CD4-positive, alpha-beta T cell (primary cell): ENCODE measurements around the gene CCNB1IP1. TPM values are rescaled to one million over a fixed set of nuclear protein-coding genes. Genes with fewer than 3 reads are reported as not detected.
A peak's percentile ranks its signal among the peaks of the same experiment; 100 is the strongest.

Experiments used
- ATAC-seq: fragments of 200-7000 bp; cut with Tn5 transposase; one replicate; pipeline ENCODE4 v1.10.0; 2022; ENCODE audit warnings: mild to moderate bottlenecking; ENCODE audit not compliant: poor library complexity
- CTCF ChIA-PET: fragments of 350-600 bp; sonication (Branson Sonifier 250); formaldehyde crosslinking; loops from one replicate; lab custom pipeline; 2021; ENCODE audit warnings: antibody characterized with exemption, inconsistent platforms; lab: Charles Lee
- POLR2A ChIA-PET: fragments of 350-600 bp; sonication (Branson Sonifier 250); formaldehyde crosslinking; loops from one replicate; lab custom pipeline; 2021; ENCODE audit warnings: antibody characterized with exemption, inconsistent platforms; lab: Charles Lee
- DNase-seq, 14 experiments: peaks; one replicate each; pipeline ENCODE4 v3.0.0-alpha.2; 2013 to 2020; ENCODE audit warnings: mixed read lengths in 2 of 14
- H3K27ac ChIP-seq, 2 donors: one replicate each; pipeline versions ENCODE4 v1.5.1 to v1.7.0; 2013; ENCODE audit warnings: low read length in 2 of 2, low read depth in 1 of 2, mild to moderate bottlenecking in 1 of 2
- H3K27me3 ChIP-seq, 2 experiments: 1 replicate in 1 of 2; 2 replicates in 1 of 2; pipeline versions ENCODE4 v1.6.1 to v1.7.0; 2013; ENCODE audit warnings: low read length in 2 of 2, control low read depth in 1 of 2, mild to moderate bottlenecking in 1 of 2, moderate library complexity in 1 of 2; ENCODE audit not compliant: insufficient read depth in 2 of 2, control insufficient read depth in 1 of 2
- H3K36me3 ChIP-seq: one replicate; pipeline ENCODE4 v1.6.1; 2013; ENCODE audit warnings: low read length, control low read depth; ENCODE audit not compliant: insufficient read depth
- H3K4me1 ChIP-seq: one replicate; pipeline ENCODE4 v1.6.1; 2013; ENCODE audit warnings: low read length, control low read depth; ENCODE audit not compliant: insufficient read depth
- H3K4me3 ChIP-seq: one replicate; pipeline ENCODE4 v1.5.1; 2013; ENCODE audit warnings: mild to moderate bottlenecking, low read length, moderate library complexity
- H3K9me3 ChIP-seq, 2 experiments: 1 replicate in 1 of 2; 2 replicates in 1 of 2; pipeline versions ENCODE4 v1.6.1 to v1.7.0; 2013; ENCODE audit warnings: low read length in 2 of 2, mild to moderate bottlenecking in 2 of 2, control low read depth in 1 of 2, moderate library complexity in 1 of 2; ENCODE audit not compliant: control insufficient read depth in 1 of 2, insufficient read depth in 1 of 2
- H3K27ac Mint-ChIP-seq: one replicate; pipeline ENCODE4 v1.8.0; 2020; ENCODE audit warnings: mixed read lengths
- H3K27me3 Mint-ChIP-seq: one replicate; pipeline ENCODE4 v1.8.0; 2021; ENCODE audit warnings: mixed read lengths
- H3K36me3 Mint-ChIP-seq: one replicate; pipeline ENCODE4 v1.8.0; 2021; ENCODE audit warnings: low read depth, mixed read lengths
- H3K4me1 Mint-ChIP-seq: one replicate; pipeline ENCODE4 v1.8.0; 2021; ENCODE audit warnings: low read depth, mixed read lengths
- H3K4me3 Mint-ChIP-seq: one replicate; pipeline ENCODE4 v1.8.0; 2020; ENCODE audit warnings: mild to moderate bottlenecking, mixed read lengths
- H3K9me3 Mint-ChIP-seq: one replicate; pipeline ENCODE4 v1.8.0; 2020; ENCODE audit warnings: mixed read lengths
- CTCF ChIP-seq: fragments of 200-600 bp; IDR thresholded peaks from one replicate; pipeline ENCODE4 v1.8.0; 2022; ENCODE audit warnings: antibody characterized with exemption, mild to moderate bottlenecking
- intact Hi-C, 2 experiments: fragments of 100-400 bp; cut with DNase I in 1 of 2; cut with micrococcal nuclease in 1 of 2; formaldehyde crosslinking; loops; one replicate each; pipeline versions ENCODE4 v1.15.1 to v1.9.0; 2023 to 2025; cut with DNase I, micrococcal nuclease
- total RNA-seq, 174 experiments: library from RNA in 2 of 174; stranded (reverse) in 2 of 174; gene quantifications; one replicate each; pipeline ENCODE4 v1.2.3 and lab custom pipeline; 2021 to 2026

The CCNB1IP1 gene
- total RNA-seq, 2 experiments from 2014 or later, result 26.2 to 27.4 TPM

DNA sequence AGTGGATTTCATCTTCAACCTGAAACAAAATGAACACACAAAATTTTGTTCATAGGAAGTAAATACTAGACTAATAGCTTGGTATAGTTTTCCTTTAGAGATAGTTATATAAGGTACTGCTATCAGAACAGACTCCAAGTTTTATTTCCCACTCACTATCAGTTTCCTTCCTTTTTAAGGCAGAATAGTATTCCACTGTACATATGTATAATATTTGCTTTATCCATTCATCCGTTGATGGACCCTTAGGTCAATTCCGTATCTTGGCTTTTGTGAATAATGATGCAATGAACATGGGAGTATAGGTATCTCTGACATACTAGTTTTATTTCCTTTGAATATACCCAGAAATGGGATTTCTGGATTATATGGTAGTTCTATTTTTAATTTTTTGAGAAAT, 3.7 kb downstream of the CCNB1IP1 start:
- ChIA-PET POLR2A (interaction anchor here (1.9 to 3.7 kb wide), 2 partner anchors 14 to 354 kb away, joined by 8 to 29 read pairs; partner anchors contain the start of gene PARP2), CTCF (interaction anchor here (0.6 to 3.0 kb wide), 8 partner anchors 12 to 362 kb away, joined by 3 to 12 read pairs (median 5); partner anchors contain the start of genes PARP2 and TTC5)
- Mint-ChIP-seq H3K27ac (no peak overlapping the region), H3K36me3 (peaks cover 22% of the 10 kb centered on the region), H3K9me3 (no peaks in the 10 kb centered on the region), H3K4me1 (peaks cover 45% of the 10 kb centered on the region), H3K27me3 (no peaks in the 10 kb centered on the region), H3K4me3 (no peak overlapping the region)
- no peak for DNase-seq
- Histone ChIP-seq H3K36me3 (peaks cover 14% of the 10 kb centered on the region), H3K27me3 (no peaks in the 10 kb centered on the region), H3K4me3 (no peak overlapping the region), H3K9me3 (no peaks in the 10 kb centered on the region), H3K4me1 (peaks cover 7% of the 10 kb centered on the region), H3K27ac (no peak overlapping the region)
- TF ChIP-seq CTCF, result no peak
- ATAC-seq, result no peak
- intact Hi-C loops, result loop anchor here in 1 of 2 experiments (5.0 to 10.0 kb wide), 2 partner anchors 203 to 545 kb away; no protein-coding TSS in a partner anchor

DNA sequence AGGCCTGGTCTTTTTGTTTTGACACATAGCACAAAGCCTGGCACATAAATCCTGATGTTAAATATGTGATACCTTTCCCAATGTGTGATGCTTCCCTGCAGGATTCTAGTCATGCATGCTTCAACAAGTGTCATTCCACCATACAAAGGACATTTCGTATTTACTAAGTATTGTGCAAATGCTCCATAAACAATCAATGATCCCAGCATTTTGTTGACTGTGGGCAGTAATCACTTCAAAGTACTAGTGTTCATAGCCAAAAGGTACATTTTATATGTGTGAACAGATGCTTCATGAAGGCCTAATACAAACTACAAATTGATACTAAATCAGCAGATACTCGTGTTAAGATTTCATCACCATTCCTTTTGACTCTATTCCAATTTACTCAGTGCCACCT, 4.4 kb downstream of the CCNB1IP1 start:
- CTCF ChIA-PET, result interaction anchor here (0.9 to 3.0 kb wide), 8 partner anchors 14 to 362 kb away, joined by 3 to 34 read pairs (median 8); partner anchors contain the start of genes PARP2 and TTC5
- POLR2A ChIA-PET, result interaction anchor here (0.6 to 3.7 kb wide), 6 partner anchors 15 to 354 kb away, joined by 3 to 29 read pairs (median 6); partner anchors contain the start of gene PARP2
- Mint-ChIP-seq H3K27ac (no peak overlapping the region), H3K9me3 (no peaks in the 10 kb centered on the region), H3K4me3 (no peak overlapping the region), H3K27me3 (no peaks in the 10 kb centered on the region), H3K4me1 (peaks cover 45% of the 10 kb centered on the region), H3K36me3 (peaks cover 28% of the 10 kb centered on the region)
- Histone ChIP-seq H3K4me3 (no peak overlapping the region), H3K36me3 (peaks cover 14% of the 10 kb centered on the region), H3K9me3 (no peaks in the 10 kb centered on the region), H3K27me3 (no peaks in the 10 kb centered on the region), H3K4me1 (peaks cover 7% of the 10 kb centered on the region), H3K27ac (no peak overlapping the region)
- TF ChIP-seq CTCF, result no peak
- intact Hi-C loops, result loop anchor here in 1 of 2 experiments (5.0 to 10.0 kb wide), 2 partner anchors 204 to 546 kb away; no protein-coding TSS in a partner anchor
- ATAC-seq (no peak), DNase-seq (no peak)

GRCh38 chr14:20327005-20327869, 5.8 kb downstream of the CCNB1IP1 start:
- H3K4me1 Mint-ChIP-seq, result peaks cover 30% of the 10 kb centered on the region
- CTCF ChIA-PET, result interaction anchor here (0.5 to 3.0 kb wide), 14 partner anchors 11 to 644 kb away, joined by 3 to 34 read pairs (median 4); partner anchors contain the start of genes PARP2 and RNASE4
- Histone ChIP-seq H3K9me3 (no peaks in the 10 kb centered on the region), H3K27me3 (no peaks in the 10 kb centered on the region), H3K36me3 (peaks cover 17% of the 10 kb centered on the region), H3K27ac (peak overlapping the region in 1 of 2 donors; percentile 35), H3K4me3 (no peak overlapping the region), H3K4me1 (no peaks in the 10 kb centered on the region)
- peaks cover 30% of the 10 kb centered on the region for H3K36me3 Mint-ChIP-seq
- TF ChIP-seq CTCF, result peak; percentile 87
- H3K27ac Mint-ChIP-seq, result peak overlapping the region; percentile 80
- H3K9me3 Mint-ChIP-seq, result no peaks in the 10 kb centered on the region
- H3K27me3 Mint-ChIP-seq, result no peaks in the 10 kb centered on the region
- intact Hi-C loops, result loop anchor here (1.0 to 10.0 kb wide), 6 partner anchors 16 to 548 kb away; partner anchors contain the start of genes PARP2 (in 1 of the 2) and TEP1 (in 1 of the 2)
- H3K4me3 Mint-ChIP-seq, result peak overlapping the region; percentile 31
- peak in 5 of 14 experiments; percentile 14 to 84 (median 79) for DNase-seq
- peak; percentile 72 for ATAC-seq
- POLR2A ChIA-PET, result interaction anchor here (1.0 to 3.7 kb wide), 7 partner anchors 16 to 356 kb away, joined by 3 to 29 read pairs (median 5); partner anchors contain the start of gene PARP2
